Panc1 (cell line): ENCODE data around the gene ZSCAN20.

Experiments used
- CTCF ChIP-seq: fragments of 450-650 bp; IDR thresholded peaks from 2 replicates; pipeline ENCODE4 v1.5.1; 2017; ENCODE audit warnings: mild to moderate bottlenecking
- POLR2AphosphoS5 ChIP-seq: IDR thresholded peaks from 2 replicates; pipeline ENCODE4 v1.6.1; 2012; ENCODE audit warnings: mild to moderate bottlenecking, low read depth, low read length, moderate library complexity
- REST ChIP-seq, 2 experiments: IDR thresholded peaks; 2 replicates each; pipeline ENCODE4 v1.6.1; 2011 to 2012; ENCODE audit warnings: low read depth in 2 of 2, control low read depth in 1 of 2, low read length in 1 of 2, mild to moderate bottlenecking in 1 of 2, moderate library complexity in 1 of 2; ENCODE audit not compliant: insufficient read depth in 1 of 2
- TCF7L2 ChIP-seq: IDR thresholded peaks from 2 replicates; pipeline ENCODE4 v1.6.1; 2011; ENCODE audit warnings: mild to moderate bottlenecking, low read depth, low read length, inconsistent platforms

- TF ChIP-seq CTCF (no peak), POLR2AphosphoS5 (no peak), REST (IDR thresholded peaks at IDR 0.05; ENCODE audit: insufficient read depth in 1 of 2, low read depth in 2 of 2, low read length in 1 of 2) (no peak), TCF7L2 (no peak)
Measured at GRCh38 chr1:33460947-33461629, 11.4 kb upstream of the ZSCAN20 start.
